ENCODE measurements around the gene ANKRD34C. TPM values are rescaled to one million over a fixed set of nuclear protein-coding genes. Genes with fewer than 3 reads are reported as not detected.

Gene ANKRD34C
- total RNA-seq, 1 donor from 2014 or later = not detected

GRCh38 chr15:79308874-79309273, 26.4 kb downstream of the ANKRD34C start:
- H3K36me3 ChIP-seq = no peaks in the 10 kb centered on the region
- Mint-ChIP-seq H3K36me3 (peaks cover 4% of the 10 kb centered on the region), H3K4me1 (peaks cover 11% of the 10 kb centered on the region), H3K27ac (no peak overlapping the region), H3K9me3 (no peaks in the 10 kb centered on the region), H3K27me3 (ENCODE audit: insufficient read depth, low read depth) (peaks cover 22% of the 10 kb centered on the region), H3K4me3 (no peak overlapping the region)
- H3K9me3 ChIP-seq (ENCODE audit: low read depth) = no peaks in the 10 kb centered on the region
- H3F3A ChIP-seq (ENCODE audit: low read depth) = peaks cover 7% of the 10 kb centered on the region
- H4K20me1 ChIP-seq (ENCODE audit: low read depth) = no peaks in the 10 kb centered on the region
- no peak overlapping the region for H3K27ac ChIP-seq
- H3K4me1 ChIP-seq = peaks cover 8% of the 10 kb centered on the region
- H3K27me3 ChIP-seq = peaks cover 69% of the 10 kb centered on the region
- TF ChIP-seq EZH2phosphoT487 (IDR thresholded peaks at IDR 0.05) (no peak), CTCF (IDR thresholded peaks at IDR 0.05) (no peak), EZH2 (IDR thresholded peaks at IDR 0.05) (no peak)
- no peak overlapping the region for H2AFZ ChIP-seq (replicated peaks)
- H3K4me2 ChIP-seq = no peak overlapping the region
- H3K9ac ChIP-seq = no peak overlapping the region
- no peak for DNase-seq (ENCODE audit: low spot score)
- H3K79me2 ChIP-seq (ENCODE audit: low read depth) = peaks cover 24% of the 10 kb centered on the region
- no peak overlapping the region for H3K4me3 ChIP-seq

- H3K9me3 Mint-ChIP-seq = no peaks in the 10 kb centered on the region
- H2AFZ ChIP-seq (replicated peaks) = peak overlapping the region; percentile 90
- H3K36me3 ChIP-seq = no peaks in the 10 kb centered on the region
- H3K36me3 Mint-ChIP-seq = peaks cover 12% of the 10 kb centered on the region
- peaks cover 52% of the 10 kb centered on the region for H3K27me3 ChIP-seq
- TF ChIP-seq EZH2 (IDR thresholded peaks at IDR 0.05) = no peak
- TF ChIP-seq EZH2phosphoT487 (IDR thresholded peaks at IDR 0.05) = no peak
- TF ChIP-seq CTCF (IDR thresholded peaks at IDR 0.05) = no peak
- H3K4me3 Mint-ChIP-seq = peak overlapping the region; percentile 92
- no peak overlapping the region for H3K27ac ChIP-seq
- no peak for DNase-seq (ENCODE audit: low spot score)
- H3F3A ChIP-seq (ENCODE audit: low read depth) = peaks cover 7% of the 10 kb centered on the region
- H3K27me3 Mint-ChIP-seq (ENCODE audit: insufficient read depth, low read depth) = peaks cover 15% of the 10 kb centered on the region
- peaks cover 8% of the 10 kb centered on the region for H3K4me1 ChIP-seq
- no peak overlapping the region for H3K9ac ChIP-seq
- H3K4me1 Mint-ChIP-seq = peaks cover 11% of the 10 kb centered on the region
- peak overlapping the region; percentile 69 for H3K4me3 ChIP-seq
- no peak overlapping the region for H3K27ac Mint-ChIP-seq
- peaks cover 24% of the 10 kb centered on the region for H3K79me2 ChIP-seq (ENCODE audit: low read depth)
- H4K20me1 ChIP-seq (ENCODE audit: low read depth) = no peaks in the 10 kb centered on the region
- peak overlapping the region; percentile 98 for H3K4me2 ChIP-seq
- no peaks in the 10 kb centered on the region for H3K9me3 ChIP-seq (ENCODE audit: low read depth)
These were observed 28.1 kb downstream of the ANKRD34C start for GRCh38 chr15:79310612-79310984.

GRCh38 chr15:79310985-79311900, 28.7 kb downstream of the ANKRD34C start, which contains the start of gene TMED3:
Gene TMED3 (plus strand): TSS chr15:79311112. CDS start chr15:79311250, 138 bp downstream.
- Mint-ChIP-seq H3K9me3 (no peaks in the 10 kb centered on the region), H3K27me3 (ENCODE audit: insufficient read depth, low read depth) (peaks cover 12% of the 10 kb centered on the region), H3K27ac (no peak within 1 kb of the TSS), H3K36me3 (peaks cover 13% of the 10 kb centered on the region), H3K4me1 (peaks cover 11% of the 10 kb centered on the region), H3K4me3 (peak within 1 kb of the TSS; percentile 92)
- TF ChIP-seq EZH2phosphoT487 (IDR thresholded peaks at IDR 0.05) (no peak), CTCF (IDR thresholded peaks at IDR 0.05) (peak; percentile 48), EZH2 (IDR thresholded peaks at IDR 0.05) (peak; percentile 32)
- peaks cover 24% of the 10 kb centered on the region for H3K79me2 ChIP-seq (ENCODE audit: low read depth)
- H4K20me1 ChIP-seq (ENCODE audit: low read depth) = no peaks in the 10 kb centered on the region
- H3K9me3 ChIP-seq (ENCODE audit: low read depth) = no peaks in the 10 kb centered on the region
- peaks cover 45% of the 10 kb centered on the region for H3K27me3 ChIP-seq
- H3K4me2 ChIP-seq = peak within 1 kb of the TSS; percentile 98
- no peaks in the 10 kb centered on the region for H3K36me3 ChIP-seq
- peak within 1 kb of the TSS; percentile 90 for H2AFZ ChIP-seq (replicated peaks)
- H3K4me3 ChIP-seq = peak within 1 kb of the TSS; percentile 69
- peaks cover 7% of the 10 kb centered on the region for H3F3A ChIP-seq (ENCODE audit: low read depth)
- peaks cover 8% of the 10 kb centered on the region for H3K4me1 ChIP-seq
- peak; percentile 93 for DNase-seq (ENCODE audit: low spot score)
- H3K27ac ChIP-seq = no peak within 1 kb of the TSS
- H3K9ac ChIP-seq = no peak within 1 kb of the TSS
